ENCODE data around the gene ETFA.

GRCh38 chr15:76320012-76320411 lies 8.7 kb upstream of the ETFA start:
- TF ChIP-seq, protein P1, sequence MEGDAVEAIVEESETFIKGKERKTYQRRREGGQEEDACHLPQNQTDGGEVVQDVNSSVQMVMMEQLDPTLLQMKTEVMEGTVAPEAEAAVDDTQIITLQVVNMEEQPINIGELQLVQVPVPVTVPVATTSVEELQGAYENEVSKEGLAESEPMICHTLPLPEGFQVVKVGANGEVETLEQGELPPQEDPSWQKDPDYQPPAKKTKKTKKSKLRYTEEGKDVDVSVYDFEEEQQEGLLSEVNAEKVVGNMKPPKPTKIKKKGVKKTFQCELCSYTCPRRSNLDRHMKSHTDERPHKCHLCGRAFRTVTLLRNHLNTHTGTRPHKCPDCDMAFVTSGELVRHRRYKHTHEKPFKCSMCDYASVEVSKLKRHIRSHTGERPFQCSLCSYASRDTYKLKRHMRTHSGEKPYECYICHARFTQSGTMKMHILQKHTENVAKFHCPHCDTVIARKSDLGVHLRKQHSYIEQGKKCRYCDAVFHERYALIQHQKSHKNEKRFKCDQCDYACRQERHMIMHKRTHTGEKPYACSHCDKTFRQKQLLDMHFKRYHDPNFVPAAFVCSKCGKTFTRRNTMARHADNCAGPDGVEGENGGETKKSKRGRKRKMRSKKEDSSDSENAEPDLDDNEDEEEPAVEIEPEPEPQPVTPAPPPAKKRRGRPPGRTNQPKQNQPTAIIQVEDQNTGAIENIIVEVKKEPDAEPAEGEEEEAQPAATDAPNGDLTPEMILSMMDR (IDR thresholded peaks at IDR 0.05): no peak
- no peak for TF ChIP-seq POLR2A (IDR thresholded peaks at IDR 0.05)

All from esophagus squamous epithelium (tissue), 4 donors.